ENCODE results near the gene KPTN. TPM values are rescaled to one million over a fixed set of nuclear protein-coding genes. Genes with fewer than 3 reads are reported as not detected.

The KPTN gene
- total RNA-seq, 1 donor from 2014 or later: 15.9 TPM

DNA sequence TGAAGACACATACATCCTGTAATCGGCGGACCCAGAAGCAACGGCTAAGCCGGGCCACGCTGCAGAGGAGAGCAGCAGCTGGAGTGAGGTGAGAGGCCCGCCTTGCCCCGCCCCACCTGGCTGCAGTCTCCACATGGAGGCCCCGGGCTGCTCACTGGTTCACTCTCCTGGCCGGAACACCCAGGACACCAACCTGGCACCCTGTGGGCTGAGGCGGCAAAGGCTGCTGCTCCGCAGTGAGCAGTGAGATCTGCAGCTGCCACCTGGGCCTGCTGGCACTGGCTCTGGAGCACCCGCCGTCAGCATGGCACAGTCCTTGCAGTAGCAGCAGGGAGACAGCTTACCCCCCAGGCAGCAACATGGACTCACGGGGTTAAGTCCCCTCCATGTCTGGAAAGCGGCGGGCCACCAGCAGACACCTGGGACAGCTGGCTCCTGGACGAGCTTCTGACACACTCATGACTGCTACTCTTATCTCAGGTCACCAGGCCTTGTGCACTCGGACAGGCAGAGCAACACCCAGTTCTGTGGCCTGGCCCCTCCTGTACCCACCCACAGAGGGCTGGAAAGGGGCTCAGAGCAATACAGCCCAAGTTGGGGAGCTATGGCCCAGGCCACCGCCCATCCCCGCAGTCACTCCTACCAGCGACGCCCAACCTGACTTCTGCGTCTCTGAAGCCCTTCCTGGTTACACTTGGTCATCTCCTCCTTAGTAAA, 13.2 kb upstream of the KPTN start:
- Mint-ChIP-seq H3K9me3 (ENCODE audit: unreplicated experiment) (no peaks in the 10 kb centered on the region), H3K27ac (ENCODE audit: unreplicated experiment) (no peak overlapping the region), H3K27me3 (ENCODE audit: low read depth, unreplicated experiment) (no peaks in the 10 kb centered on the region), H3K4me1 (ENCODE audit: low read depth, unreplicated experiment) (peaks cover 6% of the 10 kb centered on the region), H3K4me3 (ENCODE audit: unreplicated experiment) (no peak overlapping the region), H3K36me3 (ENCODE audit: low read depth, unreplicated experiment) (peaks cover 22% of the 10 kb centered on the region)
- no peak for DNase-seq (ENCODE audit: low read depth)
- Histone ChIP-seq H3K36me3 (ENCODE audit: insufficient read depth, low read length) (no peaks in the 10 kb centered on the region), H3K9ac (ENCODE audit: low read length) (no peak overlapping the region), H3K27me3 (ENCODE audit: insufficient read depth, low read length) (no peaks in the 10 kb centered on the region), H4K20me1 (ENCODE audit: insufficient read depth, low read length) (peaks cover 69% of the 10 kb centered on the region), H3K9me3 (ENCODE audit: insufficient read depth, low read depth, low read length) (no peaks in the 10 kb centered on the region), H3K4me3 (ENCODE audit: insufficient read depth, low read depth, low read length) (no peak overlapping the region), H2AFZ (ENCODE audit: low read depth, low read length) (no peak overlapping the region), H3K79me2 (ENCODE audit: insufficient read depth, low read length) (peaks cover 4% of the 10 kb centered on the region), H3K4me1 (ENCODE audit: insufficient read depth, low read length) (no peaks in the 10 kb centered on the region), H3K27ac (ENCODE audit: low read depth, low read length) (no peak overlapping the region), H3K4me2 (ENCODE audit: low read length) (no peak overlapping the region)
- FAIRE-seq: no peak
- TF ChIP-seq, protein P1, sequence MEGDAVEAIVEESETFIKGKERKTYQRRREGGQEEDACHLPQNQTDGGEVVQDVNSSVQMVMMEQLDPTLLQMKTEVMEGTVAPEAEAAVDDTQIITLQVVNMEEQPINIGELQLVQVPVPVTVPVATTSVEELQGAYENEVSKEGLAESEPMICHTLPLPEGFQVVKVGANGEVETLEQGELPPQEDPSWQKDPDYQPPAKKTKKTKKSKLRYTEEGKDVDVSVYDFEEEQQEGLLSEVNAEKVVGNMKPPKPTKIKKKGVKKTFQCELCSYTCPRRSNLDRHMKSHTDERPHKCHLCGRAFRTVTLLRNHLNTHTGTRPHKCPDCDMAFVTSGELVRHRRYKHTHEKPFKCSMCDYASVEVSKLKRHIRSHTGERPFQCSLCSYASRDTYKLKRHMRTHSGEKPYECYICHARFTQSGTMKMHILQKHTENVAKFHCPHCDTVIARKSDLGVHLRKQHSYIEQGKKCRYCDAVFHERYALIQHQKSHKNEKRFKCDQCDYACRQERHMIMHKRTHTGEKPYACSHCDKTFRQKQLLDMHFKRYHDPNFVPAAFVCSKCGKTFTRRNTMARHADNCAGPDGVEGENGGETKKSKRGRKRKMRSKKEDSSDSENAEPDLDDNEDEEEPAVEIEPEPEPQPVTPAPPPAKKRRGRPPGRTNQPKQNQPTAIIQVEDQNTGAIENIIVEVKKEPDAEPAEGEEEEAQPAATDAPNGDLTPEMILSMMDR (IDR thresholded peaks at IDR 0.05; ENCODE audit: insufficient read depth, low read depth, low read length): no peak
- TF ChIP-seq EZH2 (IDR thresholded peaks at IDR 0.05; ENCODE audit: insufficient read depth, low read length): no peak

DNA sequence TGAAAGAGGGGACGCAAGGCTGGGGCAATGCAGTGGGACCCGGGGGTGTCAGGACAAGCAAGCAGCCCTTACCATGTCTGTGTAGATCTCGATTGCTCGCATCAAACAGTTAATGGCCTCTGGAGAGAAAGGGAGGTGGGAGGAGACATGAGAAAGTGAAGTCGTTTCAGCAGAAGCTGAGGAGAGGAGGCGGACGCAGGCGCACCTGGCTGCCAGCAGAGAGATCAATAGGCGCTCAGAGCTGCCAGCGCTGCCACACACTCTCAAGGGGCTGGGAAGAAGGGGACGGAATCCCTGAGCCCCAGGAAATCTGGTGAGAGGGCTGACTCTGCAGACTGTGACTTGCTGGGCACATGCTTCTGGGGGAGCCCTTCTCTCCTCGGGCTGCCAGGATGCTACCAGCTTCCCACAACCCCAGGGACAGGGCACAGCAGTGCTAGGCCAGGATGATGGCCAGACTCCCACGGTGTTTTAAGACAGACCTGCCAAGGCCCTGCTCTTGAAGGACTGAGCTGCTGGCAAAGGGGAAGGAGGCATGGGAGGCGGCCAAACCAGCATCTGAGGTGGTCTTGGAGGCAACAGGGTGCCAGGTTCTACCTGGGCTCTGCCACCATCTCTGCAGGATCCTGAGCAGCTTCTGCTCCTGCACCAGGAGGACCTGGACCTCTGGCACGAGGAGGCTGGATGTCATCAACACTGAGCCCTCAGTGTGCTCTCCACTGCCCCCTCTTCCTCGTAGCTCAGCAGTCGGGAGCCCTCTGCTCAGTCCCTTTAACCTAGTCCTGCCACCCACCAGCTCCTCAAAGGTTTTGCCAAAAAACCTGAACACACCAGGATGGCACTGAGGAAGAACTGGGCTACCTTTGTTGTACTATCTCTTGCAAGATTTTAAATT, 11.7 kb upstream of the KPTN start:
- H3K4me3 Mint-ChIP-seq (ENCODE audit: unreplicated experiment): no peak overlapping the region
- peaks cover 20% of the 10 kb centered on the region for H3K36me3 Mint-ChIP-seq (ENCODE audit: low read depth, unreplicated experiment)

More for the DNA sequence above, 11.7 kb upstream of the KPTN start:
- no peak overlapping the region for H3K27ac ChIP-seq (ENCODE audit: low read depth, low read length)
- Mint-ChIP-seq H3K4me1 (ENCODE audit: low read depth, unreplicated experiment) (no peaks in the 10 kb centered on the region), H3K27me3 (ENCODE audit: low read depth, unreplicated experiment) (no peaks in the 10 kb centered on the region), H3K27ac (ENCODE audit: unreplicated experiment) (no peak overlapping the region), H3K9me3 (ENCODE audit: unreplicated experiment) (no peaks in the 10 kb centered on the region)
- no peak overlapping the region for H3K4me2 ChIP-seq (ENCODE audit: low read length)
- FAIRE-seq (no peak), DNase-seq (ENCODE audit: low read depth) (no peak)
- H3K36me3 ChIP-seq (ENCODE audit: insufficient read depth, low read length): no peaks in the 10 kb centered on the region
- H3K4me1 ChIP-seq (ENCODE audit: insufficient read depth, low read length): no peaks in the 10 kb centered on the region
- H3K27me3 ChIP-seq (ENCODE audit: insufficient read depth, low read length): no peaks in the 10 kb centered on the region
- TF ChIP-seq, protein P1 (IDR thresholded peaks at IDR 0.05; ENCODE audit: insufficient read depth, low read depth, low read length): no peak
- no peak for TF ChIP-seq EZH2 (IDR thresholded peaks at IDR 0.05; ENCODE audit: insufficient read depth, low read length)
- peaks cover 58% of the 10 kb centered on the region for H4K20me1 ChIP-seq (ENCODE audit: insufficient read depth, low read length)
- H3K4me3 ChIP-seq (ENCODE audit: insufficient read depth, low read depth, low read length): no peak overlapping the region
- H3K9ac ChIP-seq (ENCODE audit: low read length): no peak overlapping the region
- H2AFZ ChIP-seq (ENCODE audit: low read depth, low read length): no peak overlapping the region
- H3K9me3 ChIP-seq (ENCODE audit: insufficient read depth, low read depth, low read length): no peaks in the 10 kb centered on the region
- peaks cover 4% of the 10 kb centered on the region for H3K79me2 ChIP-seq (ENCODE audit: insufficient read depth, low read length)

Data from astrocyte (in vitro differentiated cells and primary cell).